K562 (cell line): ENCODE data around the gene AGXT. TPM values are rescaled to one million over a fixed set of nuclear protein-coding genes. Genes with fewer than 3 reads are reported as not detected.

ENCODE experiments used
- ATAC-seq: fragments of 200-7000 bp; cut with Tn5 transposase; 3 replicates; pipeline ENCODE4 v1.9.1; 2020; ENCODE audit warnings: moderate library complexity
- BruUV-seq: library from RNA; stranded (reverse); fragments of 400-500 nt; replicated peaks from 2 replicates; lab custom pipeline; 2021; lab: Mats Ljungman, UMichigan
- CTCF ChIA-PET: fragments of 300-600 bp; formaldehyde crosslinking; extraction: SDS; loops from one replicate; lab custom pipeline; 2021; ENCODE audit warnings: low intra/inter-chr PET ratio; lab: Yijun Ruan, JAX
- POLR2A ChIA-PET: fragments of 300-600, 350-650 bp; sonication (Branson Sonifier 250); formaldehyde crosslinking; extraction: SDS; loops from one replicate; lab custom pipeline; 2021; ENCODE audit warnings: antibody characterized with exemption, inconsistent platforms; lab: Yijun Ruan, JAX
- DNase-seq, 4 experiments: peaks; one replicate each; pipeline versions ENCODE4 v3.0.0 to v3.0.0-alpha.2; 2011 to 2018; ENCODE audit warnings: low spot score in 3 of 4, mixed read lengths in 3 of 4; ENCODE audit errors: extremely low read depth in 1 of 4
- FAIRE-seq: peaks from 2 replicates; lab custom pipeline; 2011; peaks lifted over from hg19 to GRCh38; lab: Jason Lieb, UNC
- H2AFZ ChIP-seq: 2 replicates; pipeline ENCODE4 v1.6.0; 2011; ENCODE audit warnings: low read depth, low read length, control low read depth, inconsistent platforms
- H3K27ac ChIP-seq: fragments of 200-600 bp; 3 replicates; pipeline ENCODE4 v1.8.0; 2011; ENCODE audit warnings: low read depth, mild to moderate bottlenecking, control low read depth, inconsistent platforms, low read length, moderate library complexity, mixed read lengths; ENCODE audit errors: extremely low read depth
- H3K27me3 ChIP-seq, 2 experiments: fragments of 300-600 bp in 1 of 2; 2 replicates in 1 of 2; 3 replicates in 1 of 2; pipeline versions ENCODE4 v1.6.0 to v1.8.0; 2011; ENCODE audit warnings: inconsistent platforms in 2 of 2, low read length in 2 of 2, mild to moderate bottlenecking in 1 of 2, mixed read lengths in 1 of 2, moderate library complexity in 1 of 2; ENCODE audit not compliant: control insufficient read depth in 2 of 2, insufficient read depth in 2 of 2
- H3K36me3 ChIP-seq: fragments of 300-600 bp; 3 replicates; pipeline ENCODE4 v1.8.0; 2011; ENCODE audit warnings: mild to moderate bottlenecking, low read length, inconsistent platforms; ENCODE audit not compliant: control insufficient read depth, insufficient read depth
- H3K4me1 ChIP-seq, 2 experiments: fragments of 200-600 bp in 1 of 2; replicated peaks in 1 of 2; 2 replicates in 1 of 2; 3 replicates in 1 of 2; pipeline versions ENCODE4 v1.5.1 to v1.8.0; 2011; ENCODE audit warnings: inconsistent platforms in 2 of 2, low read length in 2 of 2, mild to moderate bottlenecking in 1 of 2, mixed read lengths in 1 of 2, moderate library complexity in 1 of 2; ENCODE audit not compliant: control insufficient read depth in 2 of 2, insufficient read depth in 2 of 2
- H3K4me2 ChIP-seq: 2 replicates; pipeline ENCODE4 v1.6.1; 2011; ENCODE audit warnings: low read length, control low read depth, inconsistent platforms, mixed read lengths; ENCODE audit not compliant: insufficient read depth
- H3K4me3 ChIP-seq: fragments of 200-600 bp; sonication (generic), shearing (Covaris generic); 2 replicates; pipeline ENCODE4 v1.5.1; 2016; ENCODE audit warnings: control low read depth, inconsistent platforms
- H3K79me2 ChIP-seq: fragments of 200-600 bp; 3 replicates; pipeline ENCODE4 v1.8.0; 2011; ENCODE audit warnings: low read length, inconsistent platforms; ENCODE audit not compliant: control insufficient read depth, insufficient read depth
- H3K9ac ChIP-seq, 2 experiments: 2 replicates each; pipeline versions ENCODE4 v1.6.0 to v1.6.1; 2011; ENCODE audit warnings: low read depth in 2 of 2, low read length in 2 of 2, control low read depth in 1 of 2, inconsistent platforms in 1 of 2, mild to moderate bottlenecking in 1 of 2, mixed read lengths in 1 of 2; ENCODE audit not compliant: insufficient read depth in 1 of 2
- H3K9me1 ChIP-seq: one replicate; pipeline ENCODE4 v1.6.0; 2011; ENCODE audit warnings: inconsistent platforms, mild to moderate bottlenecking, low read length, moderate library complexity; ENCODE audit not compliant: control insufficient read depth, insufficient read depth
- H3K9me3 ChIP-seq: replicated peaks from 2 replicates; pipeline ENCODE4 v1.5.1; 2011; ENCODE audit warnings: low read depth, low read length, inconsistent platforms; ENCODE audit not compliant: control insufficient read depth, insufficient read depth
- H4K20me1 ChIP-seq: replicated peaks from 2 replicates; pipeline ENCODE4 v1.6.1; 2011; ENCODE audit warnings: low read length, inconsistent platforms, mixed read lengths; ENCODE audit not compliant: control insufficient read depth, insufficient read depth
- CTCF ChIP-seq, 3 experiments: IDR thresholded peaks in 2 of 3; conservative IDR thresholded peaks in 1 of 3; 2 replicates each; pipeline ENCODE4 v1.5.1; 2011 to 2012; ENCODE audit warnings: low read length in 3 of 3, mild to moderate bottlenecking in 3 of 3, control low read depth in 2 of 3, improper control_type of control experiment in 1 of 3, inconsistent platforms in 1 of 3, low read depth in 1 of 3, mixed read lengths in 1 of 3, moderate library complexity in 1 of 3; ENCODE audit not compliant: insufficient read depth in 2 of 3
- ZNF436 ChIP-seq: fragments of 250-450, 450-650 bp; sonication (Bioruptor Pico); formaldehyde crosslinking; IDR thresholded peaks from 2 replicates; pipeline ENCODE4 v1.7.0; 2020; ENCODE audit warnings: mild to moderate bottlenecking
- WGBS: fragments of 100-300 bp; shearing (Covaris generic); methylation state at CpG from one replicate; pipeline ENCODE4 v1.1.6; 2016; ENCODE audit warnings: low coverage, mixed read lengths; ENCODE audit not compliant: insufficient coverage; ENCODE audit errors: missing lambda C conversion rate; 5-methylcytosine and 5-hydroxymethylcytosine counted together
- in situ Hi-C: fragments of 300-500 bp; cut with MboI; formaldehyde crosslinking; loops from 4 replicates; pipeline ENCODE4 v1.15.0; 2018; ENCODE audit warnings: inconsistent platforms, mixed read lengths
- intact Hi-C: fragments of 100-400 bp; cut with micrococcal nuclease; formaldehyde crosslinking; loops from 2 replicates; pipeline ENCODE4 v1.14.2; 2022
- polyA plus RNA-seq, 8 experiments: library from polyadenylated mRNA; depleted of rRNA in 4 of 8; stranded (reverse) in 5 of 8; unstranded in 3 of 8; fragments of >200 nt; fragmentation: Nextera tagmentation in 2 of 8; fragmentation: Illumina TruSeq in 1 of 8; extraction: Ambion mirVana in 2 of 8; extraction: Trizol in 1 of 8; gene quantifications; 2 replicates each; pipeline versions ENCODE4 v1.2.1 to v1.2.3, GENCODE V29; 2011 to 2014; ENCODE audit warnings: inconsistent platforms in 1 of 8, missing spikeins in 1 of 8
- total RNA-seq, 7 experiments: library from RNA; depleted of rRNA in 6 of 7; stranded (reverse); fragments of >200 nt in 6 of 7; fragmentation: Illumina TruSeq in 2 of 7; extraction: Trizol in 2 of 7; gene quantifications; 2 replicates each; pipeline versions ENCODE4 v1.2.1 to v1.2.3, GENCODE V29; 2011 to 2021; ENCODE audit warnings: low replicate concordance in 1 of 7
- TF ChIP-seq, protein P1 (sequence below): fragments of 450-650 bp; IDR thresholded peaks from 2 replicates; pipeline ENCODE4 v1.6.1; 2014; ENCODE audit warnings: low read depth, mild to moderate bottlenecking, moderate library complexity, borderline replicate concordance
- TF ChIP-seq, protein P2 (sequence below): fragments of 250-450 bp; sonication (Bioruptor Pico); IDR thresholded peaks from 2 replicates; pipeline ENCODE4 v1.5.0; 2021; ENCODE audit warnings: mild to moderate bottlenecking, borderline replicate concordance

Gene AGXT
- total and polyA plus RNA-seq, 9 of the 15 experiments (the other 6 are each of a cell fraction or from before 2014, with no cell fraction given), result 0.18 TPM; not detected in 8

DNA sequence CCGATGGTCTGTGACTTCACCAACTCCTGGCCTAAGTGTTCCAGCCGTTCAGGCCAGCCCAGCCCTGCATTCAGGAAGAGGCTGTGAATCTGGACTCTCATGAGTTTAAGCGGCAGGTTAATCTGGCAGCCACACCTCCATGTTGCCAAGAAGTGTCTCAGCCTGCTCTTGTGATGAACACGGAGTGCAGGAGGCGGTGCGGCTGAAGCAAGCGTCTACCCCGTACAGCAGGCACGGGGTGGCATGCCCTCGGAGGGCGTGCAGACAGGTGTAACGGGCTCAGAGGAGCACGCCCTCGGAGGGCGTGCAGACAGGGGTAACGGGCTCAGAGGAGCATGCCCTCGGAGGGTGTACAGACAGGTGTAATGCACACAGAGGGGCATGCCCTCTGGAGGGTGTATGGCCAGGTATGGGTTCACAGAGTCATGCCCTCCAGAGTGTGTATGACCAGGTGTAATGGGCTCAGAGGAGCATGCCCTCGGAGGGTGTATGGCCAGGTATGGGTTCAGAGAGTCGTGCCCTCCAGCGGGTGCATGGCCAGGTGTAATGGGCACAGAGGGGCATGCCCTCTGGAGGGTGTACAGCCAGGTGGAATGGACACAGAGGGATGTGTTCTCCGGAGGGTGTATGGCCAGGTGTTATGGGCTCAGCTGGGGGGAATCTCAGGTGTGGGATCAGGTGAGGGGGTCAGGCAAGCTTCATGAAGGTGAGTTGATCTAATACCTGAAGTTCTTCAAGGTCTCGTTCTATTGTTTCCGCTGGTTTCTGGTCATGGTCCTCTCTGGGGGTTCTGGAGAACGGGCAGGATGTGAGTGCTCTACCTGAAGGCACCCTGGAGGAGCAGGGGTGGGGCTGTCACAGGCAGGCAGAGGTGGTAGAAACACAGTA is 60.1 kb downstream of the AGXT start:
- Histone ChIP-seq H3K79me2 (no peaks in the 10 kb centered on the region), H3K9me1 (no peaks in the 10 kb centered on the region), H3K4me1 (peaks cover 0 to 7% of the 10 kb centered on the region in 2 experiments; a peak in 2 of 5 replicates), H3K4me2 (no peak overlapping the region), H3K27me3 (peaks cover 0 to 64% of the 10 kb centered on the region in 2 experiments; a peak in 3 of 5 replicates), H3K4me3 (no peak overlapping the region), H3K9me3 (no peaks in the 10 kb centered on the region), H4K20me1 (no peaks in the 10 kb centered on the region), H2AFZ (no peak overlapping the region), H3K36me3 (no peaks in the 10 kb centered on the region), H3K27ac (no peak overlapping the region), H3K9ac (no peak overlapping the region; a peak in 1 of 4 replicates)
- TF ChIP-seq, protein P1, sequence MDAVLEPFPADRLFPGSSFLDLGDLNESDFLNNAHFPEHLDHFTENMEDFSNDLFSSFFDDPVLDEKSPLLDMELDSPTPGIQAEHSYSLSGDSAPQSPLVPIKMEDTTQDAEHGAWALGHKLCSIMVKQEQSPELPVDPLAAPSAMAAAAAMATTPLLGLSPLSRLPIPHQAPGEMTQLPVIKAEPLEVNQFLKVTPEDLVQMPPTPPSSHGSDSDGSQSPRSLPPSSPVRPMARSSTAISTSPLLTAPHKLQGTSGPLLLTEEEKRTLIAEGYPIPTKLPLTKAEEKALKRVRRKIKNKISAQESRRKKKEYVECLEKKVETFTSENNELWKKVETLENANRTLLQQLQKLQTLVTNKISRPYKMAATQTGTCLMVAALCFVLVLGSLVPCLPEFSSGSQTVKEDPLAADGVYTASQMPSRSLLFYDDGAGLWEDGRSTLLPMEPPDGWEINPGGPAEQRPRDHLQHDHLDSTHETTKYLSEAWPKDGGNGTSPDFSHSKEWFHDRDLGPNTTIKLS, result no peak
- TF ChIP-seq ZNF436 (CRISPR knock-in tag) (no peak), CTCF (IDR thresholded peaks at IDR 0.05 in 2 of 3, conservative IDR thresholded peaks at IDR 0.05 in 1 of 3; ENCODE audit: insufficient read depth in 2 of 3, low read depth in 1 of 3, low read length in 3 of 3) (no peak)
- TF ChIP-seq, protein P2, sequence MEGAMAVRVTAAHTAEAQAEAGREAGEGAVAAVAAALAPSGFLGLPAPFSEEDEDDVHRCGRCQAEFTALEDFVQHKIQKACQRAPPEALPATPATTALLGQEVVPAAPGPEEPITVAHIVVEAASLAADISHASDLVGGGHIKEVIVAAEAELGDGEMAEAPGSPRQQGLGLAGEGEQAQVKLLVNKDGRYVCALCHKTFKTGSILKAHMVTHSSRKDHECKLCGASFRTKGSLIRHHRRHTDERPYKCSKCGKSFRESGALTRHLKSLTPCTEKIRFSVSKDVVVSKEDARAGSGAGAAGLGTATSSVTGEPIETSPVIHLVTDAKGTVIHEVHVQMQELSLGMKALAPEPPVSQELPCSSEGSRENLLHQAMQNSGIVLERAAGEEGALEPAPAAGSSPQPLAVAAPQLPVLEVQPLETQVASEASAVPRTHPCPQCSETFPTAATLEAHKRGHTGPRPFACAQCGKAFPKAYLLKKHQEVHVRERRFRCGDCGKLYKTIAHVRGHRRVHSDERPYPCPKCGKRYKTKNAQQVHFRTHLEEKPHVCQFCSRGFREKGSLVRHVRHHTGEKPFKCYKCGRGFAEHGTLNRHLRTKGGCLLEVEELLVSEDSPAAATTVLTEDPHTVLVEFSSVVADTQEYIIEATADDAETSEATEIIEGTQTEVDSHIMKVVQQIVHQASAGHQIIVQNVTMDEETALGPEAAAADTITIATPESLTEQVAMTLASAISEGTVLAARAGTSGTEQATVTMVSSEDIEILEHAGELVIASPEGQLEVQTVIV (CRISPR knock-in tag), result no peak
- ATAC-seq (no peak), DNase-seq (no peak), FAIRE-seq (no peak)
- 5% methylated on average over 20 of the region's 24 CpGs for WGBS
- intact Hi-C loops, result no loop called here
- BruUV-seq, result no TSS peak
- ChIA-PET CTCF (no interaction called here), POLR2A (no interaction called here)
- in situ Hi-C loops, result no loop called here
